Measurements from ENCODE around the gene RAX.

GRCh38 chr18:59273759-59274532 is 692 bp upstream of the RAX start:
- TF ChIP-seq EZH2 (IDR thresholded peaks at IDR 0.05; ENCODE audit: insufficient read depth, poor library complexity, severe bottlenecking) (no peak), EZH2phosphoT487 (IDR thresholded peaks at IDR 0.05; ENCODE audit: insufficient read depth, low read depth) (no peak)

Data from GM23248 (cell line).